ENCODE measurements around the gene SNX8.
"Not testable (repeated sequence)": the region's sequence is repeated elsewhere in the genome, so short reads cannot be mapped to it uniquely, and the experiment has no call there.

SNX8 gene, protein sequence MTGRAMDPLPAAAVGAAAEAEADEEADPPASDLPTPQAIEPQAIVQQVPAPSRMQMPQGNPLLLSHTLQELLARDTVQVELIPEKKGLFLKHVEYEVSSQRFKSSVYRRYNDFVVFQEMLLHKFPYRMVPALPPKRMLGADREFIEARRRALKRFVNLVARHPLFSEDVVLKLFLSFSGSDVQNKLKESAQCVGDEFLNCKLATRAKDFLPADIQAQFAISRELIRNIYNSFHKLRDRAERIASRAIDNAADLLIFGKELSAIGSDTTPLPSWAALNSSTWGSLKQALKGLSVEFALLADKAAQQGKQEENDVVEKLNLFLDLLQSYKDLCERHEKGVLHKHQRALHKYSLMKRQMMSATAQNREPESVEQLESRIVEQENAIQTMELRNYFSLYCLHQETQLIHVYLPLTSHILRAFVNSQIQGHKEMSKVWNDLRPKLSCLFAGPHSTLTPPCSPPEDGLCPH

DNA sequence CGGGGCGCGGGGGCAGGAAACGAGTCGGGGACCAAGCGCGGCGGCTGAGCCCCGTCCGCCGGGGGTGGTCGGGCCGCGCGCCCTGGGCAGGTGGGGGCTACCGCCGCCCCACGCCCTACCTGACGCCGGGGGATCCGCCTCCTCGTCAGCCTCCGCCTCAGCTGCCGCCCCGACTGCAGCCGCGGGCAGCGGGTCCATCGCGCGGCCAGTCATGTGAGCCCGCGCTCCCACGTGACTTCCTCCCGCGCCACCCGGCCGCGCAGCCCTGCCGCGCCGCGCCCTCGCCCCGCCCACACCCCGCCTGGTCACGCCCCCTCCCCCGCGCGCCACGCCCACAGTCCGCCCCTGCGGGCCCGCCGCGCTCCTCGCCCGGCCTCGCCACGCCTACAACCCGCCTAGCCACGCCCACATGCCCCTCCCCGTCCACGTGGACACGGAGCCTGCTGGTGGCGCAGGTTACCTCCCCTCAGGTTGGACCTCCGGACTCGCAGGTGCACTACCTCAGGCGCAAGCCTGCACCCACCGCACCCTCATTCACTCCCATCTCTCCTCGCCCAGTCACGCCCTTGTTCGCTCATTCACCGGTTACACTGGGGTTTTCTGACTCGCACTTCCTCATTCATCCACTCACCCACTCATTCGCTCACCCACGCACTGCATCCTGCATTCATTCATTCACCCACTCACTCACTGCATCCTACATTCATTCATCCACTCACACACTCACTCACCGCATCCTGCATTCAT lies at the start of gene SNX8:
Gene SNX8, minus strand, starts transcription at position 233 of the 747 bp plus-strand sequence. Its CDS starts 20 bp downstream, at position 213.
- peak; percentile 64 for DNase-seq

DNA sequence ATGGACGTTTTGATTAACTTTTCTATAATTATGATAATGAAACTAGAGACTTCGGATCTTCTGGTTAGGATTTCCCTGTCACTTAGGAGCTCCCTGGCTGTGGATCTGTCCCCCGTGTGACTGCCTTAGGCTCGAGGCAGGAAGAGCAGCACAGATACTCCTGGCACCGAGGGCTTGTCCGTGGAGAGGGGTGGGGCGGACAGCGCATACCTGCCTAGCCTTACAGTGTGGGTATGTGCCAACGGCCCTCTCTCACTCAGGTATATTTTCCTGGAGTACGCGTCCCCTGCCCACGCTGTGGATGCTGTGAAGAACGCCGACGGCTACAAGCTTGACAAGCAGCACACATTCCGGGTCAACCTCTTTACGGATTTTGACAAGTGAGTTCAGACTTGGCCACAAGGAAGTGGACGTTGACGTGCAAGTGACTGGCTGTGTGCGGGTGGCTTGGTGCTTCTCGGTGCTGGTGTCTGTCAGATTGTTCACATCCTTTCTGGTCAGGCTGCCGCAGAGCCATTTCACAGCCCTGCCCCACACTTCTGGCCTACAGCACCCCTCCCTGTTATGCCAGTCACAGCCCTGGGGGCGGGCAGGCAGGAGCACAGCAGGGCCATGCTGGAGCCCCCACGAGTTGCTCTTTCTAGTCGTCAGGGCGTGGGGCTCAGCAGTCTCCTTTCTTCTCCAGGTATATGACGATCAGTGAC lies 48.3 kb upstream of the SNX8 start:
- no peak for DNase-seq

DNA sequence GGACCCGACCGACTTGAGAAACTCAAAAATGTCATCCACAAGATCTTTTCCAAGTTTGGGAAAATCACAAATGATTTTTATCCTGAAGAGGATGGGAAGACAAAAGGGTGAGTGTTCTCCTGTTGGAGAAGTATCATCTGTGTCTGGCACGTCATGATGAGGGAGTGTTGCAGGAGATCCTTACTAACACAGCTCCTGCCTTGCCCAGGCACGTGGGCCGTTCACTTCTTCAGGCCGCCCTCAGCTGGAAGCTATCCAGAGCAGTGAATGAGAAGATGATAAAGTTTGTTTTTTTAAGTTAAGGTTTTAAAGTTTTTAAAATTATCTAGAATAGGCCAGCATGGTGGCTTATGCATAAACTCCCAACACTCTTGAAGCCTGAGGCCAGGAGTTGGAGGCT lies 46.6 kb upstream of the SNX8 start:
- no peak for DNase-seq

DNA sequence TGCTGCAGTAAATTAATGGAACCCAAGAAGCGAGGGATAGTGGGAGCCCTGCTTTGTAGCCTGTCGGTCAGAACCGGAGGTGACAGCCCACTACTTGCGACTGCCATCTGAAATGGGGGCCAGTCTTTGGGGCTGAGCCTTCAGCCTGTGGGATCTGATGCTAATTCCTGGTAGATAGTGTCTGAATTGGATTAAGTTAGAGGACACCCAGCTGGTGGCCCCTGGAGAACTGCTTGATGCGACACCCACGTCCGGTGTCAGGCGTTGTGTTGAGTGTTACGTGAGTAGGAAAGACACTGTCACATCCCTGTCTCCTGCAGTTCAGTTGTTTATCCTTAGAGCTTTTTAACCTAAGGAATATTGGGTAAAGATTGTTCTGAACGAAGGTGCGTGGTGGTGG lies 45.4 kb upstream of the SNX8 start:
- DNase-seq, result no peak

DNA sequence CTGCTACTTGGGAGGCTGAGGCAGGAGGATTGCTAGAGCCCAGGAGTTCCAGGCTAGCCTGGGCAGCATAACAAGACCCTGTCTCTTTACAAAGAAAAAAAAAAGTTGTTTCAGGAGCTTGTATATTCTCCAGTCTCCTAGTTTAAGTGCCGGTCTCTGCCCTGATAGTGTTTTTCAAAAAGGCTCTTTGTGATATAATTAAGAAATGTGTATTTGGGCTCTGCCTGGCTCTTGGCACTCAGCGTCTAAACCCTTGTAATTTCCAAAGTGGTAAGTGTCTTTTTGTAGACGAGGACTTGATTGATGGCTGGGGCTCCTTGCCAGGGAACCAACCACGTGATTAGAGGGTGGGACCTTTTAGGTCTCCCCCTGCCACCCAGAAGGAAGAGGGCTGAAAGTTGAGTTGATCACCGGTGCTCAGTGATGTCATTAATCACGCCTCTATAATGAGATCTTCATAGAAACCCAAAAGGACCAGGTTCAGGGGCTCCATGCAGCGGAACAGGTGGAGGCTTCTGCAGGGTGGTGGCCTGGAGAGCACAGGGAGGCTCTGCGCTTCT lies 44.8 kb upstream of the SNX8 start:
- no peak for DNase-seq

DNA sequence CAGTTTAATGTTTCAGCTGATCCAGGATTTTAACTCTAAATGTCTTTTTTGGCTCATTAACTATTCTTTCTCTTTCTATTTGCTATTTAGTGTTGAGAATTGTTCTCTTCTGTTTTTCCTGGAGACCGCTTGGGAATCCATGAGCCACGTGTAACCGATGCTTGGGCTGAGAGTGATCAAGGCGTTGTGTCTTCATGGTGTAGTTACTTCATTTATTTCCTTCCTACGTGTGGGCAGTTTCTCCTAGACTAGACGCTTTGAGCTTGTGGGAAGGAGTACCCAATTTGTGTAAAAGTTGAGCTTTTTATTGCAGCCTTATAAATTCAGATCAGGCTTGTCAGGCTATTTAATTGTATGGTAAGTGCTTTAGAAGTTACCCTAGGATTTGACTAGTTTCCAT lies 43.3 kb upstream of the SNX8 start:
- DNase-seq, result no peak

DNA sequence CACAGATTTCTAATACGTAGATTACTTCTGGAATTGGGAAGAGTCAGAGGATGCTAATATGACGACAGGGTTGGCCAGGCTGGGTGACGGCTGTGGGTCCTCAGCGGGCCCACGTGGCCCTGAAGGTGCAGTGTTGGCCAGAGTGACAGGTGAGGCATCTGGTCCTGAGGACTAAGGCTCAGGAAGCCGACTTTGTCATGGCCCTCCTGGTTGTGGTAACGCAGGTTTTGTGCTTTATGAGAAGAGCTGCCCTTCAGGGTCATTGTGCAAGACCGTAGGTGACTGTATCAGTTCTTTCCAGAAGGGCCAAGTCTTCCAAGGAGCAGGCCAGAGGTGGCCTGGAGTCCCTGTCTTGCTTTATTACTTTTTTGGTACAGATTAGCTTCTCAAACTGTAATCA lies 42.9 kb upstream of the SNX8 start:
- no peak for DNase-seq

DNA sequence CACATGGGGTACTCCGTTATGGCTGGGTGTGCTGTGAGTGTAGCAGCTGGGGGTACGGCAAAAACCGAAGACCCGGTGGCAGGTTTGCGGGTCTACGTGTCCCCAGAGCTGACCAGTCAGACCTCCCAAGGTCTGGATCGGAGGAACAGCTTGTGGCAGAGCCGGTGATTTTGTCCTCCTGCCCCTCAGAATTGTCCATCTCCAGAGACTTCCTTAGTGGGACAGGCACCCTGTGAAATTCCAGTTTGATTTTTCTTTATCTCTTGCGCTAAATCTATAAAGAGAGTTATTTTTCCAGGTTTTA lies 41.4 kb upstream of the SNX8 start:
- DNase-seq, result no peak

DNA sequence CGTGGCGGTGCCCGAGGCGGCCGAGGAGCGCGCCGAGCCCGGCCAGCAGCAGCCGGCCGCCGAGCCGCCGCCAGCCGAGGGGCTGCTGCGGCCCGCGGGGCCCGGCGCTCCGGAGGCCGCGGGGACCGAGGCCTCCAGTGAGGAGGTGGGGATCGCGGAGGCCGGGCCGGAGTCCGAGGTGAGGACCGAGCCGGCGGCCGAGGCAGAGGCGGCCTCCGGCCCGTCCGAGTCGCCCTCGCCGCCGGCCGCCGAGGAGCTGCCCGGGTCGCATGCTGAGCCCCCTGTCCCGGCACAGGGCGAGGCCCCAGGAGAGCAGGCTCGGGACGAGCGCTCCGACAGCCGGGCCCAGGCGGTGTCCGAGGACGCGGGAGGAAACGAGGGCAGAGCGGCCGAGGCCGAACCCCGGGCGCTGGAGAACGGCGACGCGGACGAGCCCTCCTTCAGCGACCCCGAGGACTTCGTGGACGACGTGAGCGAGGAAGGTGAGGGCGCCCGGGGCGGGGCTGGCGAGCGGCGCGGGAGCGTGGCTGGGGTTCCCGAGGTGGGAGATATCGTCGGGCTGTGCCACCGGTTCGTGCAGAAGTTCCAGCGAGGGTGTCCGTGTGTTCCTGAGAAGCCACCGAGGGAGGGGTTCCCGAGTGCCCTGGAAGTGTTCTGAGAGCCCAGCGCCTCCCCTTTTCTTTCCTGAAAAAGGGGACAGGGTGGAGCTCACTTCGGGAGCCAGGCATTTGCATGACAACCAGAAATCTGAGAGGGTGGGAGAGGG lies 40.9 kb upstream of the SNX8 start:
- no peak for DNase-seq

DNA sequence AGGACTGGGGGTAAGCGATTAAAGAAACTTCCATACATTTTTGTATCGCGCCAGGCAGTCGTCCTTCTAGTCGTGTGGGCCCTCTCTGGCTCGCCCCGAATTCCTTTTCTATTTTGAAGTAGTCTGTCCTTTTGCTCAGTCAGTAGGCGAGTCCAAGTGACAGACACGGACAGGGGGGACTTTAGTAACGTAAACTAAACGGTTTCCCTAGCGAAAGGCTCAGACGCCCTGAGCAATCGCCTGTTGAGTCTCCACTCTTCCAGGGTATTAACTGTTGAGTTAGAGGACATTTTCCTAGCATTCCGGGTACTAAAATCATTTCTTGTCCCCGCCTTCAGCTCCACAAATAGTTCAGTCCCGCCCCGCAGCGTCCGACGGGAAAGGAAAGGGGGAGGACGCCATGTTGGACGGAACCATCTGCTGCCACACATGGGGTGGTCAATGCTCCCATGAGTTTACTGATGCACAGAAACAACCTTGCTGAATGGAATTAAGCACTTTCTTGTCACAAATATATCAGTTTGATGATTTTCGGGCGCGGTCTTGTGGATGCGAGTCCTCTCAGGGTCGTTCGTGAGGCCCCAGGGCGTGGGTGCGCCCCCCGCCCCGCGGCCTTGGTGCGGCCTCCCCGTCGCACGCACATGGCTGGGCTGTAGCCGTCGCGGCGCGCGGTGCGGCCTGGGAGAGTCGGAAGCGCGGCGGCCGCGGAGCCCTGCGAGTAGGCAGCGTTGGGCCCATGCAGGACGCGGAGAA lies 40.1 kb upstream of the SNX8 start, which contains the start of gene EIF3B:
Gene EIF3B, plus strand, starts transcription at position 642 of the 753 bp plus-strand sequence. Its CDS starts 95 bp downstream, at position 737.
- peak; percentile 91 for DNase-seq

DNA sequence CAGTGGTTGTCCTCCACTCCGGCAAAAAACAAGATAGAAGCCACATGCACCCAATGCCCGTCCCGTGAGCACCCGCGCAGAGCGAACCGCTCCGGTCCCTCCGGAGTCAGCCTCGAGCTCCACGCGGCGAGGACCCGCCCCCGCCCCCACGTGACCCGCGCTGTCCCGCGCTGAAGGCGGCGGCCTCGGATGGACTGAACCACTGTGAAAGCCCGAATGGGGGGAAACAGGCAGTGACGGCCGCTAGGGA lies 39.6 kb upstream of the SNX8 start:
- peak; percentile 79 for DNase-seq

DNA sequence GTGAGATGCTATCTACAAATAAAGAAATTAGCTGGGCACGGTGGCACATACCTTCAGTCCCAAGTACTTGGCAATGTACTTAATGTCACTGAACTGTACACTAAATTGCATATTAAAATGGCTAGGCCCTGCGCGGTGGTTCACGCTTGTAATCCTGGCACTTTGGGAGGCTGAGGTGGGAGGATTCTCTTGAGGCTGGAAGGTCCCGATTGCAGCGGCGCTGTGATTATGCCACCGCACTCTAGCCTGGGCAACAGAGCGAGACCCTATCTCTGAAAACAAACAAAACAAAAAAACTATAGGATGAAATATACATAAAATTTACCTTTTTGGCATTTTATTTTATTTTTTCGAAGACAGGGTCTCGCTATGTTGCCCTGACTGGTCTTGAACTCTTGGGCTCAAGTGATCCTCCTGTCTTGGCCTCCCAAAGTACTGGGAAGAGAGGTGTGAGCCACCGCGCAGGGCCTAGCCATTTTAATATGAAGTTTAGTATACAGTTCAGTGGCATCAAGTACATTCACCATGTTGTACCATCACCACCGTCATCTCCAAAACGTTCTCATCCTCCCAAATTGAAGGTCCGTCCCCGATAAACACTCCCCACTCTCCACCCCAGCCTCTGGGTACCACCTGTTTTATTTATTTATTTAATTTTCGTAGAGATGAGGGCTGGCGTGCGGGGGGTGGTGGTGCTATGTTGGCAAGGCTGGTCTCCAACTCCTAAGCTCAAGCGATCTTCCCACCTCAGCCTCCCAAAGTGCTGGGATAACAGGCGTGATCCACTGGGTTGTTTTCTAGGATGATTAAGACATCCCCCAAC lies 39.1 kb upstream of the SNX8 start:
- DNase-seq, result no peak

DNA sequence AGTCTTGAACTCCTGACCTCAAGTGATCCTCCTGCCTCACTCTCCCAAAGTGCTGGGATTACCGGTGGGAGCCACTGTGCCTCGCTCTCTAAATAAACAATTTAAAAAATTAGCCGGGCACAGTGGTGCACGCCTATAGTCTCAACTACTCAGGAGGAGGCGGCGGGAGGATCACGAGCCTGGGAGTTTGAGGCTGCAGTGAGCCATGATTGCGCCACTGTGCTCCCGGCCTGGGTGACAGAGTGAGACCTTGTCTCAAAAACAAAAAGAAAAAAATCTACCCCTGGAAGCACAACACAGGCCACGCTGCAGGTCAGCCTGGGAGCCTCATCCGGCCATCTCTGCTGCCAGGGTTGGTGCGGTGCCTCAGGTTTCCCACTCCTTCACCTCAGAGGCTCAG lies 36.6 kb upstream of the SNX8 start:
- DNase-seq, result no peak

DNA sequence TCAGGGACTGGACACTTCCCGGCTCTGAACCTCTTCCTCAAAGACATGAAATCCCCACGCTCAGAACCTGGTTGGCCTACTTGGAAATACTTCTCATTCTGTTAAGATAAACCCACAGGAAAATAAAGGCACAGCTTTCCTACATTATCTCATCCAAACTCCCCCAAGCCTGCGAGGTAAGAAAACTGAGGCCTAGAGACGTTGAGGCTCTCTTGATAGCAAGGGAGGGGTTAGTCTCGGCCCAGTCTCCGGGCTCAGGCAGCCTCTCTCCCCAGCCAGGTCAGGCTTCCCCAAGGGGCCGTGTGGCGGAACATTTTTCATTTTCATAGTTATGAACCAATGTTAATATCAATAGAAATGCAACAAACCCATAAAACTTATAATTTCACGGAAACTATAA lies 35.8 kb upstream of the SNX8 start:
- no peak for DNase-seq

DNA sequence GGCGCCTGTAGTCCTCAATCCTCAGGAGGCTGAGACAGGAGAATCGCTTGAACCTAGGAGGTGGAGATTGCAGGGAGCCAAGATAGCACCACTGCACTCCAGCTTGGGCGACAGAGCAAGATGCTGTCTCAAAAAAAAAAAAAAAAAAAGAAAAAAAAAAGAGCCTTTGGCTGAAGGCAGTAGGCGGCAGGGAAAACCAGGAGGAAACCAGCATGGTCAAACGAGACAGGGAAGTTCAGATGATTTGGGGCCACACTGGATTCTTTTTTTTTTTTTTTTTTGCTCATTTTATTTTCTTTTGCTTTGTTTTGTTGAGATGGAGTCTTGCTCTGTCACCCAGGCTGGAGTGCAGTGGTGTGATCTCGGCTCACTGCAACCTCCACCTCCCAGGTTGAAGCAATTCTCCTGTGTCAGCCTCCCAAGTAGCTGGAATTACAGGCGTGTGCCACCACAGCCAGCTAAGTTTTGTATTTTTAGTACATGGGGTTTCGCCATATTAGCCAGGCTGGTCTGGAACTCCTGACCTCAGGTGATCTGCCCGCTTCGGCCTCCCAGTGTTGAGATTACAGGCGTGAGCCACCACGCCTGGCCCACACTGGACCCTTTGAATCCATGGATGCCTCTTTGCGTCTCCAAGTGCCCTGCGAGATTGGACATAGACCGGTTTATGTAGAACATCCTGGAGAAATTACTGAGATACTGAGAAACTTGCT lies 33.3 kb upstream of the SNX8 start:
- DNase-seq, result not testable (repeated sequence)

DNA sequence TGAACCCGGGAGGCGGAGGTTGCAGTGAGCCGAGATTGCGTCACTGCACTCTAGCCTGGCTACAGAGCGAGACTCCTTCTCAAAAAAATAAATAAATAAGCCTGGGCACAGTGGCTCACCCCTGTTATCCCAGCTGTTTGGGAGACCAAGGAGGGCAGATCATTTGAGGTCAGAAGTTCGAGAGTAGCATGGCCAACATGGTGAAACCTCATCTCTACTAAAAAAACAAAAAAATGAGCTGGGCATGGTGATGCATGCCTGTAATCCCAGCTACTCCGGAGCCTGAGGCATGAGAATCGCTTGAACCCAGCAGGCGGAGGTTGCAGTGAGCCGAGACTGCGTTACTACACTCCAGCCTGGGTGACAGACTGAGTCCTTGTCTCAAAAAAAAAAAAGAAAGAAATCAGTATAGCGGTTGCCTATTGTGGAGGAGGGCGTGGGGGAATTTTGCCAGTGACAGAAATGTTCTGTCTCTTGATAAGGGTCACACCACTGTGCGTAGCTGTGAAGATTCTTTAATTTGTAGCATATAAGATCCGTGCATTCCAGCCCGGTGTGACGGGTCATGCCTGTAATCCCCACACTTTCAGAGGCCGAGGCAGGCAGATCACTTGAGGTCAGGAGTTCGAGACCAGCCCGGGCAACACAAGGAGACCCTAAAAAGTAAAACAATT lies 22.5 kb upstream of the SNX8 start:
- DNase-seq, result no peak

DNA sequence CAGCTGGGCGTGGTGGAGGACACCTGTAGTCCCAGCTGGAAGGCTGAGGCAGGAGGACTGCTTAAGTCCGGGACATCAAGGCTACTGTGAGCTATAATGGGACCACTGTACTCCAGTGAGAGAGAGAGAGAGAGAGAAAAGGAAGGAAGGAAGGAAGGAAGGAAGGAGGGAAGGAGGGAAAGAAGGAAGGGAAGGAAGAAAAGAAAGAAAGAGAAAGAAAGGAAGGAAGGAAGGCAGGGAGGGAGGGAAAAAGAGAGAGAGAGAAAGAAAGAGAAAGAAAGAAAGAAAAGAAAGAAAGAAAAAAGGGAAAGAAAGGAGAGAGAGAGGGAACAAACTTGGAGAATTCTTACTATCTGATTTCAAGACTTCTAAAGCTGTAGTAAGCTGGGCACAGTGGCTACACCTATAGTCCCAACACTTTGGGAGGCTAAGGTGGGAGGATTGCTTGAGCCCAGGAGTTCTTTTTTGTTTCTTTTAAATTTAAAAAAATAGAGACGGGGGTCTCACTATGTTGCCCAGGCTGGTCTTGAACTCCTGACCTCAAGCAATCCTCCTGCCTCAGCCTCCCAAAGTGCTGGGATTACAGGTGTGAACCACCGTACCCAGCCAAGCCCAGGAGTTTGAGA lies 18.5 kb upstream of the SNX8 start:
- not testable (repeated sequence) for DNase-seq

DNA sequence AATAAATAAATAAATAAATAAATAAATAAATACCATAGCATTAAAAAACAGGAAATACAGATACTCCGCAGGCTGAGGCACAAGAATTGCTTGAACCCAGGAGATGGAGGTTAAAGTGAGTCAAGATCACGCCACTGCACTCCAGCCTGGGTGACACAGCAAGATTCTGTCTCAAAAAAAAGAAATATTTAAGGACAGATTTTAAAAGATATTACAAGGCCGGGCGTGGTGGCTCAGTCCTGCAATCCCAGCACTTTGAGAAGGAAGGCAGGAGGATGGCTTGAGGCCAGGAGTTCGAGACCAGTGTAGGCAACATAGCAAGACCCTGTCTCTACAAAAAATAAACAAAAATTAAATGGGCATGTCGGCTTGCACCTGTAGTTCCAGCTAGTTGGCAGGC lies 17.5 kb upstream of the SNX8 start:
- no peak for DNase-seq

DNA sequence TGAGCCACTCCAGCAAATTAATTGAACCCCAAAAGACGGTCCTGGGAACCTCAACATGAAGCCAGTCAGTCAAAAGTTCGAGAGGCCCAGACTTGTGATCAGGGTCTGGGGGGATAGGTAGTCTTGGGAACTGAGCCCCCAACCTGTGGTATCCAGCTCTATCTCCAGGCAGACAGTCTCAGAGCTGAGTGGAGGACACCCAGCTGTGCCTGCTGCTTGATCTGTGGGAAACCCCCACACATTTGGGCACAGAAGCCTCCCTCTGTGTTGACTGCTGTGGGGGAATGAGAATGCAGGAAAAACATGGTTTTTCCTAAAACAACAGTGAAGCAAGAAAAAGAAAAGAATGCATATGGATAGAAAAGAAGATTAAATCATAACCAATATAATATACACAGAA lies 16.3 kb upstream of the SNX8 start:
- DNase-seq, result no peak
